Erythroblast (primary cell): ENCODE data around the gene USP15.

Experiments used
- GATA1 ChIP-seq: IDR thresholded peaks from 2 replicates; pipeline ENCODE4 v1.6.1; 2011; ENCODE audit warnings: low read depth, mild to moderate bottlenecking, control low read depth, low read length, moderate library complexity
- POLR2A ChIP-seq: IDR thresholded peaks from 2 replicates; pipeline ENCODE4 v1.6.1; 2011; ENCODE audit warnings: mild to moderate bottlenecking, low read length

DNA sequence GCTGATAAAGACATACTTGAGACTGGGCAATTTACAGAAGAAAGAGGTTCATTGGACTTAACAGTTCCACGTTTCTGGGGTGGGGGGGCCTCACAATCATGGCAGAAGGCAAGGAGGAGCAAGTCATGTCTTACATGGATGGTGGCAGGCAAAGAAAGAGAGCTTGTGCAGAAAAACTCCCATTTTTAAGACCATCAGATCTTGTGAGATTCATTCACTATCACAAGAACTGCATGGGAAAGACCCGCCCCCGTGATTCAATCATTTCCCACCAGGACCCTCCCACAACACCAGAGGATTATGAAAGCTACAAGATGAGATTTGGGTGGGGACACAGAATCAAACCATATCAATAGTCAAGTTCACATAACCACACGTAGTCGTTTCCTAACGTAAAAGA, 85.5 kb downstream of the USP15 start:
- TF ChIP-seq POLR2A = no peak
- no peak for TF ChIP-seq GATA1
